Astrocyte (in vitro differentiated cells and primary cell): ENCODE measurements around the gene LINGO4. TPM values are rescaled to one million over a fixed set of nuclear protein-coding genes. Genes with fewer than 3 reads are reported as not detected.

Experiments
- DNase-seq: peaks from one replicate; pipeline ENCODE4 v3.0.0-alpha.2; 2010; ENCODE audit warnings: low read depth
- FAIRE-seq: peaks from 2 replicates; lab custom pipeline; 2011; peaks lifted over from hg19 to GRCh38; lab: Jason Lieb, UNC
- H2AFZ ChIP-seq: 2 replicates; pipeline ENCODE4 v1.6.0; 2012; ENCODE audit warnings: low read depth, low read length, inconsistent platforms
- H3K27ac ChIP-seq: 2 replicates; pipeline ENCODE4 v1.5.1; 2011; ENCODE audit warnings: low read depth, low read length, inconsistent platforms
- H3K27me3 ChIP-seq: 2 replicates; pipeline ENCODE4 v1.6.0; 2011; ENCODE audit warnings: low read length, inconsistent platforms; ENCODE audit not compliant: insufficient read depth
- H3K36me3 ChIP-seq: 2 replicates; pipeline ENCODE4 v1.5.1; 2011; ENCODE audit warnings: low read length, inconsistent platforms; ENCODE audit not compliant: insufficient read depth
- H3K4me1 ChIP-seq: 2 replicates; pipeline ENCODE4 v1.5.1; 2011; ENCODE audit warnings: low read length, inconsistent platforms; ENCODE audit not compliant: insufficient read depth
- H3K4me2 ChIP-seq: 2 replicates; pipeline ENCODE4 v1.6.0; 2012; ENCODE audit warnings: low read length, inconsistent platforms
- H3K4me3 ChIP-seq: 2 replicates; pipeline ENCODE4 v1.5.1; 2011; ENCODE audit warnings: low read depth, mild to moderate bottlenecking, low read length, inconsistent platforms; ENCODE audit not compliant: insufficient read depth
- H3K79me2 ChIP-seq: 2 replicates; pipeline ENCODE4 v1.6.0; 2012; ENCODE audit warnings: mild to moderate bottlenecking, low read length, inconsistent platforms; ENCODE audit not compliant: insufficient read depth
- H3K9ac ChIP-seq: 2 replicates; pipeline ENCODE4 v1.6.0; 2012; ENCODE audit warnings: mild to moderate bottlenecking, low read length, inconsistent platforms
- H3K9me3 ChIP-seq: 2 replicates; pipeline ENCODE4 v1.5.1; 2012; ENCODE audit warnings: low read depth, mild to moderate bottlenecking, low read length, inconsistent platforms; ENCODE audit not compliant: insufficient read depth
- H4K20me1 ChIP-seq: 2 replicates; pipeline ENCODE4 v1.6.0; 2012; ENCODE audit warnings: low read length, inconsistent platforms; ENCODE audit not compliant: insufficient read depth
- H3K27ac Mint-ChIP-seq: one replicate; pipeline ENCODE4 v1.8.0; 2021; ENCODE audit warnings: mild to moderate bottlenecking, mixed read lengths; ENCODE audit not compliant: unreplicated experiment
- H3K27me3 Mint-ChIP-seq: one replicate; pipeline ENCODE4 v1.8.0; 2021; ENCODE audit warnings: low read depth, mixed read lengths; ENCODE audit not compliant: unreplicated experiment
- H3K36me3 Mint-ChIP-seq: one replicate; pipeline ENCODE4 v1.8.0; 2021; ENCODE audit warnings: low read depth, mixed read lengths; ENCODE audit not compliant: unreplicated experiment
- H3K4me1 Mint-ChIP-seq: one replicate; pipeline ENCODE4 v1.8.0; 2021; ENCODE audit warnings: low read depth, mixed read lengths; ENCODE audit not compliant: unreplicated experiment
- H3K4me3 Mint-ChIP-seq: one replicate; pipeline ENCODE4 v1.8.0; 2021; ENCODE audit warnings: mild to moderate bottlenecking, moderate library complexity, mixed read lengths; ENCODE audit not compliant: unreplicated experiment
- H3K9me3 Mint-ChIP-seq: one replicate; pipeline ENCODE4 v1.8.0; 2021; ENCODE audit warnings: mild to moderate bottlenecking, mixed read lengths; ENCODE audit not compliant: unreplicated experiment
- CTCF ChIP-seq: IDR thresholded peaks from 2 replicates; pipeline ENCODE4 v1.5.1; 2011; ENCODE audit warnings: low read depth, mild to moderate bottlenecking, inconsistent platforms, low read length, moderate library complexity; ENCODE audit not compliant: insufficient read depth
- EZH2 ChIP-seq: IDR thresholded peaks from 2 replicates; pipeline ENCODE4 v1.6.1; 2012; ENCODE audit warnings: mild to moderate bottlenecking, low read length, inconsistent platforms; ENCODE audit not compliant: insufficient read depth
- total RNA-seq: library from RNA; stranded (reverse); gene quantifications from 2 replicates; pipeline ENCODE4 v1.2.1, GENCODE V29; 2021

Gene LINGO4
- total RNA-seq, 1 donor from 2014 or later = not detected

GRCh38 chr1:151802372-151802771, 2.8 kb downstream of the LINGO4 start:
- no peaks in the 10 kb centered on the region for H3K9me3 ChIP-seq
- Mint-ChIP-seq H3K36me3 (peaks cover 7% of the 10 kb centered on the region), H3K4me1 (peaks cover 1% of the 10 kb centered on the region), H3K27ac (no peak overlapping the region), H3K9me3 (no peaks in the 10 kb centered on the region), H3K4me3 (no peak overlapping the region), H3K27me3 (peaks cover 63% of the 10 kb centered on the region)
- no peaks in the 10 kb centered on the region for H3K36me3 ChIP-seq
- H3K79me2 ChIP-seq = no peaks in the 10 kb centered on the region
- no peak overlapping the region for H3K4me2 ChIP-seq
- no peak overlapping the region for H3K27ac ChIP-seq
- TF ChIP-seq EZH2 (no peak), CTCF (no peak)
- no peak overlapping the region for H3K4me3 ChIP-seq
- H2AFZ ChIP-seq = no peak overlapping the region
- DNase-seq (no peak), FAIRE-seq (no peak)
- no peak overlapping the region for H3K9ac ChIP-seq
- H3K4me1 ChIP-seq = no peaks in the 10 kb centered on the region
- peaks cover 80% of the 10 kb centered on the region for H3K27me3 ChIP-seq
- H4K20me1 ChIP-seq = no peaks in the 10 kb centered on the region

- no peak for TF ChIP-seq EZH2
- Mint-ChIP-seq H3K4me1 (peaks cover 1% of the 10 kb centered on the region), H3K36me3 (peaks cover 7% of the 10 kb centered on the region), H3K27me3 (peaks cover 62% of the 10 kb centered on the region), H3K27ac (no peak overlapping the region), H3K9me3 (no peaks in the 10 kb centered on the region), H3K4me3 (no peak overlapping the region)
- no peak for FAIRE-seq
- Histone ChIP-seq H3K36me3 (no peaks in the 10 kb centered on the region), H3K4me3 (no peak overlapping the region), H2AFZ (no peak overlapping the region), H3K27me3 (peaks cover 78% of the 10 kb centered on the region), H4K20me1 (no peaks in the 10 kb centered on the region), H3K4me2 (no peak overlapping the region), H3K9me3 (no peaks in the 10 kb centered on the region), H3K9ac (no peak overlapping the region), H3K4me1 (no peaks in the 10 kb centered on the region), H3K79me2 (no peaks in the 10 kb centered on the region), H3K27ac (no peak overlapping the region)
- DNase-seq = no peak
These were observed 3.4 kb downstream of the LINGO4 start for GRCh38 chr1:151801846-151802245.

GRCh38 chr1:151801310-151801820, 3.9 kb downstream of the LINGO4 start:
- no peak overlapping the region for H2AFZ ChIP-seq
- H3K4me2 ChIP-seq = no peak overlapping the region
- H3K4me3 ChIP-seq = no peak overlapping the region
- no peaks in the 10 kb centered on the region for H4K20me1 ChIP-seq
- H3K79me2 ChIP-seq = no peaks in the 10 kb centered on the region
- FAIRE-seq (no peak), DNase-seq (no peak)
- no peaks in the 10 kb centered on the region for H3K9me3 ChIP-seq
- Mint-ChIP-seq H3K27me3 (peaks cover 58% of the 10 kb centered on the region), H3K9me3 (no peaks in the 10 kb centered on the region), H3K4me3 (no peak overlapping the region), H3K36me3 (peaks cover 10% of the 10 kb centered on the region), H3K4me1 (peaks cover 4% of the 10 kb centered on the region), H3K27ac (no peak overlapping the region)
- H3K4me1 ChIP-seq = no peaks in the 10 kb centered on the region
- H3K27ac ChIP-seq = no peak overlapping the region
- TF ChIP-seq CTCF = no peak
- no peak for TF ChIP-seq EZH2
- peaks cover 78% of the 10 kb centered on the region for H3K27me3 ChIP-seq
- no peaks in the 10 kb centered on the region for H3K36me3 ChIP-seq
- no peak overlapping the region for H3K9ac ChIP-seq
